NCI-H526 (cell line): ENCODE data around the gene CARHSP1.
A peak's percentile ranks its signal among the peaks of the same experiment; 100 is the strongest.
"Not testable (repeated sequence)": the region's sequence is repeated elsewhere in the genome, so short reads cannot be mapped to it uniquely, and the experiment has no call there.

ENCODE experiments used
- DNase-seq, 2 experiments: peaks; one replicate each; lab custom pipeline; 2025; lab: John Stamatoyannopoulos, UW

CARHSP1 gene

DNA sequence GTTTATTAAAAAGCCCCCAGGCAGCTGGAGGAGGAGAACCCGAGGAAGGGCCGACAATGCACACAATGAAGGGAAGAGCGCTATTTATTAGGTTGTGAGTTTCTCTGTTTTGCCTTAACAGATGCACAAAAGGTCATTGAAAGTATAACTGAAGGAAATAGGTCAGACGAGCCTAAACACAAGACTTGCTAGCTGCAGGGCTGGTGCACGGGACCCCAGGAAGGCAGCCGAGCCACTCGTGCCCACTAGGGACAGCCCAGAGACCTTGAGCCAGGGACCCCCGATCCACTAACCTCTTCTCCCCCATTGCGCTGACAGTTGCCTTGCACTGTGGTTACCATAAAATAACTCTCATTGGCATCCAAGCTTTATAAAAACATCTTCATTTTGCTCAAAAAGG lies 24.6 kb upstream of the CARHSP1 start:
- DNase-seq = no peak

DNA sequence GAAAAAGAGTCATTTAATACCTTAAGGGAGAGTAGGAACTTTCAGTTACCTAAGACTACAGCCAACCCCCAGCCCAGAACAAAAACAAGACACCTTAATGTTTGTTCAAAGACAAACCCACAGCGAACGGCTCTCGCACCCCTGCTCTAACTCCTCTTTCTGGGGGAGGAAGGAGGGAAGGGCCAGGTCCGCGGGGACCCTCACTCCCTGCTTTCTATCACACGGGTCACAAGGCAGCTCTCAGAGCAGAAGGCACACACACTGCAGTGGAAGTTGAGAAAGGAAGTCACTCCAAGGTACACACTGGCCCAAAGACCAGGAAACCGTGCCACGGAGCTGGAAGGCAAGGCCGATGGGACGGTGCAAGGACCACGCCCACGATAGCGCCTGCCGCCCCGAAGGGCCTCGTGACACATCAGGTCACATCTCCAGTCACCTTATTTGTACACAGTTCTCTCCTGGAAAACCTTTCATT lies 23.3 kb upstream of the CARHSP1 start:
- DNase-seq = no peak

DNA sequence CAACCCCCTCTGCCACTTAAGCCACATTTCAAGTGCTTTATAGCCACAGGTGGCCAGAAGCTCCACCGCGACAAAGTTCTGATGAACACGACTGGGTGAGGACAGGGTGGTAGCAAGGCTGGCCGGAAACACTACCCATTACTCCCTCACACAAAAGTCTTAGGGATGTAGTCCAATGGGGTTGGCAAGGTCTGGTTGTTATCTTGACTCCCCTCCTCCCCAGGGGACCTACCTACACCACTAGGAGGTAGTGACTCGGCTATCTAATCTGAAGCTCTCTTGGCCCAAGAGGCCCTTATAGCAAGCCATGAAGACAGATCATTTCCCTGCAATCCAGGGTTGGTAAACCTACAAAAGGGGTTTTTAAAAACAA lies 21.7 kb upstream of the CARHSP1 start:
- no peak for DNase-seq

DNA sequence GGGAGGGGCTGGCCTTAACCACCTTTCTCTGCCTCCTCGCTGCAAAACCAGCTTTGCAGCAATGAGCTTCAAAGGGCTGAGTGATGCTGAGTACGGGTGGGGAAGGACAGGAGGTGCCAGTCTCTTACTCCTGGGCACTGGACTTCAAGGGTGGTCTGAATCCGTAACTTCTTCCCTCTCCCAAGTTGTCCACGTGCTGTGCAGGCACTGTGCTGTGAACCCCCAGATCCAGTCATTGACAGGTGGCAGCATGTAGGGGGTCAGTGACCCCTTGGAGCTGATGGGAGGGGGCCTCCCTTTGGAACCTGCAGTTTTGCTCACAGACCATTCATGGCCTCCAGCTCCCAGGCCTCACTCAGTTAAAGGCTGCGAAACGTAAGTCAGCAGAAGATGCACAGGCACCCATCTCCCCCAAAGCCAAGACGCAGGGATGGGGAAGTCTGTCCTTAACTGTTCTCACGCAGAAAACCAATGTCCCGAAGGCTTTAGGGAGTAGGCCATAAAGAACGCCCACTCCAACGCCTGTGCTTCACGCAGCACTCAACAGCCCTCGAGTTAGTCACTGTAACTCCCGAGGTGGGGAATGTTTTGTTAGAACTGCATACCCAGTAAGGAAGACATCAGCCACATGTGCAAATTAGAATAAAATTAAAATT lies 21.2 kb upstream of the CARHSP1 start:
- DNase-seq = no peak

DNA sequence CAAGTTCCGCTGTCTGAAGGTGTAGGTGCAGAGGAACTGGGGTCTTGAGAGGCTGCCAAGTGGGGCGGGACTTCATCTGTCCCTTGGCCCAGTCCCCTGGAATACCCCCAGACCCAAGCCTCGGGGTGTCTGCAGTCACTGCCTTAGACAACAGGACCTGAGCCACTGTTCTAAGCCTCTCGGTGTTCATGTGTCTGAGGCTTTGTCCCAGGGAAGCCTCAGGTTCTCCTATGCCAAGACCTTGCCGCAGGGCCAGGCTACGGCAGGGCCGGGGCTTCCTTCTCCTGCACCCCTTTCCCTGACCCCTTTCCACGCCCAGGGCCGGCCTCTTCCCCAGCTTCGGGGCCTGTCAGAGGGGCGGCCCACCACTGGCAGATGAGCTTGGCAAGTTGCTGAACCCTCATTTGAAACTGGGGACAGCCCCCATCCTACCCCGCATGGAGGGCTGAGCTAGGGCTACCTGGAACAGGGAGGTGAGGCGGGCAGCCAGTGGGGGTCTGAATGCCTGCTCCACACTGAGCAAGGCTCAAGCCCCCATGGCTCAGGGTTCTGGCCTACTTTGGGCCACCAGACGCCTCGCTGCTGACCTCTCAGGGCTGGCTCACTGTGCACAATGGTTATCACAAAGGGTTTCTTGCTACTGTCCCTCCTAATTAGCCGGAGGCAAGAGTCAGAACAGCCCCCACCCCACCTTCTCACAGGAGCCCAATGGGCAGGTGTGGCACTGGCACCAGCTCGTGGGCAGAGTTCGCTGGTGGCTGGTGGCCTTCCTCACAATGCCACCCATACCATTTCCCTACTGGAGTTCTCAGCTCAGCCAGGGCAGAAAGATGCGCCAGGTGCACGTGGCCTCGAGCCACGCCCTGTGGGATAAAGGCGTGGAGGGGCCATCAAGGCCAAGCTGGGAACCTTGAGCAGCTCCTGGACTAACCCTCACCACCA lies 20.4 kb upstream of the CARHSP1 start:
- DNase-seq = no peak

DNA sequence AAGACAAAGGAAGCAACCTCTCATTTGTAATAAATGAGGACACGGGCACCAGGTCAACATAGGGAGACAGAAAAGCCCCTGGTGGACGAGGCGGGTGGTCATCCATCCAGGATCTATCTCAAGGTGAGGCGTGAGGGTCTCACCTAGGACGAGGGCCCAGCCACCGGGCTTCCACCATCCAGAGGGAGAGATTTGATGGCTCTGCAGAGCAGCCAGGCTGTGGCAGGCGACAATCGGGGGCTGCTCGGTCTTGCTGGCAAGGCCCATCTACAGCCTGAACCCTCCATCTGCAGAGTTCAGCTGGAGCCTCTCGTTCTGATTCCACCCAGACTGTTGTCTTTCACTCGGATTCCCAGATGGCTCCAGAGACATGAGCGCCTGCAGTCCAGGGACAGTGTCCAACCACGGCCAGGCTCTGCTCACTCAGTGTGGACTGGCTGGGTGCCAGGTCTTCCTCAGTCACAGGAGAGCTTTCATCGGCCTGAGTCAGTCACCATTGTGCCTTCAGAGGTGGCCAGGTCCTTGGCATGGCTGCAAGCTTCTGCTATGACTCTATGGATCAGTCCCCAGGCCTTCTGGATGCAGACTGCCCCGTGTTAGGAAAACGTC lies 19.2 kb upstream of the CARHSP1 start:
- DNase-seq = no peak

DNA sequence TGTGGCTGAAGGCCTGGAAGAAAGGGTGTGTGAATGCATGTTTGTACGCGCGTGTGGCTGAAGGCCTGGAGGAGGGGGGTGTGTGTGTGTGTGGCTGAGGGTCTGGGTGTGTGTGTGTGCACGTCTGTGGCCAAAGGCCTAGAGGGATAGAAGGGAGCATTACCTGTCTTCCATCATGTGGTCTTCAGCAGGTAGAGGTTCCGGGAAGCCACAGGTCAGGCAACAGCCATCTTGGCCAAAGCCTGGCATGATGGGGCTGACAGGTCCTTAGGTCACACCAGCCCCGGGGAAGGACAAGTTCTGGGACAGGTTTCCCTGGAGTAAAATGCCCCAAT lies 18.6 kb upstream of the CARHSP1 start:
- DNase-seq = no peak

DNA sequence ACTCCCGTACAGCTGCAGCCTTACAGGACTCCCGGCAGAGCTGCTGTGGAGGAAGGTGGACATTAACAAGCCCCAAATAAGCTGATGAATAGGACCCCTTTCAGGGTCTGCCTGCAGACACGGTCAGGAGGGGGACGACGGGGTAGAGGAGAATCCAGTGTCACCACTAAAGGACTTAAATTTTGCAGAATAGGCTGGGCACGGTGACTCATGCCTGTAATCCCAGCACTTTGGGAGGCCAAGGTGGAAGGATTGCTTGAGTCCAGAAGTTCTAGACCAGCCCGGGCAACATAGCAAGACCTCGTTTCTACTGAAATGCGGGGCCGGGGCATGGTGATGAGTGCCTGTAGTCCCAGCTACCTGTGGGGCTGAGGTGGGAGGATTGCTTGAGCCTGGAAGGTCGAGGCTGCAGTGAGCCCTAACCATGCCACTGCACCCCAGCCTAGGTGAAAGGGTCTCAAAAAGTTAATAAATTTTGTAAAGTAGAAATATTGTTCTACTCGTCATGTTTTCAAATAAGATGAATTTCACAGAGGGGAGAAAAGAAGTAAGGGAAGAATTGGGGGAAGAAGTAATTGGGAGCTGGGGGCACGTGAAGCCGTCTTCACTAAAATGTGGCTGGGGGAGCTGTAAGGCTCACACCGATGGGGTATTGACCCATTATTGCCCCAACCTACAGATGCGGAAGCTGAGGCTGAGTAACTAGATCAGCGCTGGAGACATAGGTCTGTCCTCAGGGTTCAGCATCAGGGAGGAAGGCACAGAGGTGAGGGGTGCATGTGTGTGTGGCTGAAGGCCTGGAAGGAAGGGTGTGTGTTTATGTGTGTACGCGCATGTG lies 18.0 kb upstream of the CARHSP1 start:
- no peak for DNase-seq

DNA sequence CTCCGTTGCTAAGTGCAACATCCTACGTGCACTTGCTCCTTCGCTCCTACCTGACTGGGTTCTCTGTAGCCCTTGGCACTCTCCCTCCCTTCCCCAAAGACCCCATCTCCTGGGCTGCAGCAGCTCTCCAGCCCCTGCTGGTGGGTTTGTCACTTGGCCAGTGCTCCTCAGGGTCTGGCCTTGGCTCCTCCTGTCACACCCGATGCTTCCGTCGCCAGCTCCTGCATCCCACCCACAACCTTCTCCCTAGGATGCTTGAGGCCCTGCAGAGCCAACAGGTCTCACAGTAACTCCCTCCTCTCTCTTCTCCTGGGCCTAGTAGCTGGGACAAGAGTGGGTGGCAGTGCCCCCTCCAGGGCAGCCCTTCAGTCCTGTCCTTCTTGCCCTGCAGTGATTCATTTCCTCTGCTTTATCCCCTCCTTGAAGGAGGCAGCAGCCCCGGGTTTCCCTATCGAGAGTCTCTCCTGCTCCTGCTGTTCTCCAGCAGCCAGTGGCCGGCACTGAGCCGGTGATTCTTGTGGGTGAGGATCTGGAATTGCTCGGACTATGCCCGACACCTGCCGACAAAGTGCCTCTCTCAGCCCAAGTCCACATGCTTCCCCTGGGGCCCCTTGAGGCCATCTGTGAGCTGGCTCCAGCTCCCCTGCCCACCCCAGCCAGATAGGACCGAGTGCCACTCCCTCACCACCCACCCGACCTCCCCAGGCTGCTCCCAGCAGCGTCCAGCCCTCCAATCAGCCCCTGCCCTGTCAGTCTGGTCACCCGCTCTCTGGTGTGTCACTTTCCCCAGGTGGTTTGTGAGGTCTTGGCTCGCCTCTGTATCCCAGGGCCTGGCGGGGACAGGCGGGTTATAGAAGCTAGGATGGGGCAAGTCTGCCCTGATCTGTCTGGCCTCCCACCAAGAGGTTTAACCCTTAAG lies 17.1 kb upstream of the CARHSP1 start:
- DNase-seq = peak in 1 of 2 experiments; percentile 33

DNA sequence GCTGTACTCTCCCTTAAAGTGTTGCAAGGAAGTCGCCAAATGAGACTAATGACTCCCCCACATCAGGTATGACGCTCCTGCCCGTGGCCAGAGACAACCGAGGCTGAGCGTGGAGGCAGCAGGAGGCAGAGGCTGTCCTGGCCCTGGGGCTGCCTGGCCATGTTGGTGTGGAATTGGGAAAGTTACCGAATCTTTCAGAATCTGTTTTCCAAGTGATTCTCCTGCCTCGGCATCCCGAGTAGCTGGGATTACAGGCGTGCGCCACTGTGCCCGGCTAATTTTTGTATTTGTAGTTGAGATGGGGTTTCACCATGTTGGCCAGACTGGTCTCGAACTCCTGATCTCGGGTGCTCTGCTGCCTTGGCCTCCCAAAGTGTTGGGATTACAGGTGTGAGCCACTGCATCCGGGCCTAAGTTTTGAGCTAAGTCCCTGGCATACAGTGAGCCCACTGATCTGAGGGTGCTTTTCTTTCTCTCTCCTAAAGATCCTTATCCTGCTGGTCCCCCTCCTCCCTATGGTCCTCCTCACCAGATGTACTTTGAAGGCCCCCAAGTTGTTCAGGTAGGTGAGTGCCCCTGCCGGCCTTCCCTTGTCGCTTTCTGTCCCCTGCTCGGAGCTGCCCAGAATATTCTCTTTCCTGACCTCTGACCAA lies 14.0 kb upstream of the CARHSP1 start:
- DNase-seq = no peak

DNA sequence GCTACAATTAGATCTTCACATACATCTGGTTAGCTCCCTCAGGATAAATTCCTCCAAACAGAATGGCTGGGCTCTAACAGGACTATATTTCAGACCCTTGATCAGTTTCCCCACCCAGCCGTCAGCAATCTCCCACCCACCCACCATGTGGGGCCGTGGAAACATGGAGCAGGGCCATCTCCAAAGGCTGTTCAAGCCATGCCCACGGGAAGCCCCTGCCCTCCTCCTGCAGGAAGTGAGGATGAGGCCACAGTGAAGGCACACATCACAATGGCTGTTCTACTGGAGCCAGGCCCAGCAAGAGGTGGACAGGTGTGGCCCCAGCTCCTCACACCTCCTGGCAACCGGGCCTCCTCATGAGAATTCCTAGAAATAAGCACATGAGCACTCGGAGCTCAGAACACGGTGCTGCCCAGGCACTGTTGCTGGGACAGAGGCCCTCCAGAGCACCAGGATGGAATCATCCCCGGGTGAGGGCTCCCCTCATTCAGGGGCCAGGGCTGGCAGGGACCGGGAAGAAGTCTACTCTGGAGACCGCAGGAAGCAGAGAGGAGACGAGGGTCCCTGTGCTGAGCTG lies 13.3 kb upstream of the CARHSP1 start, which contains the start of gene LITAFD:
Gene LITAFD, plus strand, starts transcription at position 311 of the 577 bp plus-strand sequence. CDS start 2,005 bp downstream, outside the sequence.
- no peak for DNase-seq

DNA sequence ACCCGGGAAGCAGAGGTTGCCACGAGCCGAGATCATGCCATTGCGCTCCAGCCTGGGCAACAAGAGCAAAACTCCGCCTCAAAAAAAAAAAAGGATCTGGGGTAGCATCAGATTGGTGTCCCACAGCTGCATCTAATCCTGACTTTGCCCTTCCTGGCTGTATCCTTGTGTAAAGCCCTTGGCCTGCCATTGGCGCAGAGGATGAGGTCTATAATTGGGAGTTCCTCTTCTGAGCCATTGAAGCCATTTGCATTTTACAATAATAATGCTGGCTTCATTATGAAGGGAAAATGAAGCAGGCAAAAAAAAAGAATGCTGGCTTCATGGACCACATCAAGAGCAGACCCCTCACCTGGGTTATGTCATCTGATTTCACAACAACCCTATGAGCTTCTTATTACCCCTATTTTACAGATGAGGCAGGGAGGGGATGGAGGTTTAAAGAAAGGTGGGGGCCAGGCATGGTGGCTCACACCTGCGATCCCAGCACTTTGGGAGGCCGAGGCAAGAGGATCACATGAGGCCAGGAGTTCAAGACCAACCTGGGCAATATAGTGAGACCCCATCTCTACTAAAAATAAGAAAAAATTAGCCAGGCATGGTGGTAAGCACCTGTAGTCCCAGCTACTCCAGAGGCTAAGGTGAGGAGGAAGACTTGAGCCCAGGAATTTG lies 12.2 kb upstream of the CARHSP1 start:
- no peak for DNase-seq

DNA sequence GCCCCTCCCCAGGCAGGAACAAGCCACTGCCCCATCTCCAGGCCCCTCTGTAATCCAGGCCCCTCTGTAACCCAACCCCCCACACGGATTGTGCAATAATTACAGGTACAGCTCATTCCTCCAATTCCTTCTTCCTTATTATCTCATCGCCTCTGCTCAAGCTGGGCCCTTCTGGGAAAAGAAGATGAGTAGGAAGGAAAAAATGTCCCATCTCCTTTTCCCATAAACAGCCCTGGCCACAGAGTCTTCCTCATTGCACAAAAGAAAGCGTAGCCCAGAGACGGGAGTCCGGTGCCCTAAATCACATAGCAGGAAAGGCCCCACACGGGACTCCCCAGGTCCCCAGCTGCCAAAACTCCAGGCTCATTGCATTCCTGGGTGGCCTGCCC lies 9.7 kb upstream of the CARHSP1 start:
- DNase-seq = no peak

DNA sequence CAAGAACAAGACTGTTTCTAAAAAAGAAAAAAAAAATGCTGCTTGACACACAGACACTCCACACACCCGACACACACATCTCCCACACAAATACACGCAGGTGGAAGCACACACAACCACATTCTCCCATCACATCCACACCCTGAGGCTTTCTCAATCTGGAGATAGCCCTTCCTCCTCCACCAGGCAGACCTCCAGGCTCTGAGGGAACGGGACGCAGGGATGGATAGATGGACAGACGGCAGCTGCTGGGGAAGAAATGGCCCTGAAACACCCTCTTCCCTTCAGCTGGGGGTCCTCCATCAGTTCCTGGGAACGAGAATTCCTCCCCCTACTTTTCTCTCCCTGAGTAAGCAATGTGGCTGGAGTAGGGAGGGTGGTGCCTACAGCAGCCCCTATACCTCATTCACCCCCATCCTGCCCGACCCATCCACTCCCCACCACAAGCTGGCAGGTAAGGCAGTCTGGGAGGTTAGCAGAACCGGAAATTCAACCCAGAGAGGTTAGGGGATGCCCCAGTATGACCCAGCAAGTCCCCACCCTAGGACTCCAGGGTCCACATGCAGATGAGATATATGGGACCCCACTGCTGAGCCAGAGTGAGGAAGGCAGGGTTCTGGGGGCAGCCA lies 9.2 kb upstream of the CARHSP1 start:
- DNase-seq = no peak

DNA sequence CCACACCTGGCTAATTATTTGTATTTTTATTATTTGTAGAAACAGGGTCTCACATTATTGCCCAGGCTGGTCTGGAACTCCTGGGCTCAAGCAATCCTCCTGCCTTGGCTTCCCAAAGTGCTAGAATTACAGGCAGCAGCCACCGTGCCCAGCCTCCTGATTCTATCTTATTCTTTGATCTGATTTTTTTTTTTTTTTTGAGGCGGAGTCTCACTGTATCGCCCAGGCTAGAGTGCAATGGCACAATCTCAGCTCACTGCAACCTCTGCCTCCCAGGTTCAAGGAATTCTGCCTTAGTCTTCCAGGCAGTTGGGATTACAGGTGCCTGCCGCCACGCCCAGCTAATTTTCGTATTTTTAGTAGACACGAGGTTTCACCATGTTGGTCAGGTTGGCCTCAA lies 6.5 kb upstream of the CARHSP1 start:
- DNase-seq = not testable (repeated sequence)

DNA sequence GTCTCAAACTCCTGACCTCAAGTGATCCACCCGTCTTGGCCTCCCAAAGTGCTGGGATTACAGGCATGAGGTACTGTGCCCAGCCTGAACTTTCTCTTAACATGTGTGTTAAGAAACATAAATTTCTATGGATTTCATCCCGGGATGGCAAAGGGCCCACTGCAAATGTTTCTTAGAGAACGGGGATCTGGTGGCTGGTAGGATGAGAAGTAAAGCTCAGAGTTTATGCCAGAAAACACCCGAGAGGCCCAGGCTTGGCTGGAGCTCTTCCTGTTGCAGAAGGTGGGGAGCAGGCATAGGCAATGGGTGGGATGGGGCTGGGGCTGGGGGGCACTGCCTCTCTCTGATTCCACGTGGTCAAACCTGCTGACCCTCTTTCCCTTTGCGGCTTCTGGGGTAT lies 5.6 kb upstream of the CARHSP1 start:
- DNase-seq = no peak

DNA sequence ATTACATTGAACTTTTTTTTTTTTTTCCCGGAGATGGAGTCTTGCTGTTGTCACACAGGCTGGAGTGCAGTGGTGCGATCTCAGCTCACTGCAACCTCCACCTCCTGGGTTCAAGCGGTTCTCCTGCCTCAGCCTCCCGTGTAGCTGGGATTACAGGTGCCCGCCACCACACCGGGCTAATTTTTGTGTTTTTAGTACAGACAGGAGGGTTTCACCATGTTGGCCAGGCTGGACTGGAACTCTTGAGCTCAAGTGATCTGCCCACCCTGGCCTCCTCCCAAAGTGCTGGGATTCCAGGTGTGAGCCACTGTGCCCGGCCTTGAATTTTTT lies 5.0 kb upstream of the CARHSP1 start:
- DNase-seq = not testable (repeated sequence)

DNA sequence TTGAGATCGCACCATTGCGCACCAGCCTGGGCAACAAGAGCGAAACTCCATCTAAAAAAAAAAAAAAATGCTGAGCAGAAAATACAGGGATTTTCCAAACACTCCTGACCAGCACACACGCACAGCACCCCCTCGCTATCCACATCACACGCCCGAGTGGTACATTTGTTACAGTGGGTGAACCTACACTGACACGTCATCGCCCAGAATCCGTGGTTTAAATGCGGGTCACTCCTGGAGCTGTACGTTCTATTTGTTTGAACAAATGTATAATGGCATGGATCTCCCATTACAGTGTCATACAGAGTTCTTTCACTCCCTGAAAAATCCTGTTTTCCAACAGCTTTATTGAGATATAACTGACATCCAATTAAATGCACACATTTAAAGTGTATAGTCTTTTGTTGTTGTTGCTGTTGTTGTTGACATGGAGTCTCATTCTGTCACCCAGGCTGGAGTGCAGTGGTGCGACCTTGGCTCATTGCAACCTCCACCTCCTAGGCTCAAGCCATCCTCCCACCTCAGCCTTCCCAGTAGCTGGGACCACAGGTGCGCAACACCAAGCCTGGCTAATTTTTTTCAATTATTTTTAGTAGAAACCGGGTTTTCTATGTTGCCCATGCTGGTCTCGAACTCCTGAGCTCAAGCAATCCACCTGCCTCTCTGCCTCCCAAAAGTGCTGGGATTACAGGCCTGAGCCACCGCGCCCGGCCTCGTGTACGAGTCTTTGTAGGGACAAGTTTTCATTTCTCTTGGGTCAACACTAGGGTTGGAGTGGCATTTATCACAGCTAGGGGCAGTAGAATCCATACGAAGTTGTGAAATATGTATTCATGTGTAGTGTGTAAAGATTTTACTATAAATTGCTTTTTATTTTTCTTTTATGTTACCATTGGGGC lies 4.4 kb upstream of the CARHSP1 start:
- no peak for DNase-seq
